ENCODE results near the gene RABGAP1. TPM values are rescaled to one million over a fixed set of nuclear protein-coding genes. Genes with fewer than 3 reads are reported as not detected.

The RABGAP1 gene
- total and polyA plus RNA-seq, 10 of the 15 experiments (the other 5 are each of a cell fraction or from before 2014, with no cell fraction given): 2.6 to 31.6 (median 12.5) TPM

GRCh38 chr9:123007269-123007668, 66.4 kb downstream of the RABGAP1 start:
- Histone ChIP-seq H3K4me1 (ENCODE audit: control insufficient read depth, insufficient read depth, low read length) (no peaks in the 10 kb centered on the region), H4K20me1 (ENCODE audit: control insufficient read depth, insufficient read depth) (no peaks in the 10 kb centered on the region), H3K36me3 (ENCODE audit: control insufficient read depth in 2 of 2, insufficient read depth in 2 of 2, low read length in 1 of 2) (peaks cover 0 to 15% of the 10 kb centered on the region in 2 experiments; a peak in 2 of 4 replicates), H3K79me2 (ENCODE audit: control insufficient read depth, insufficient read depth, low read length) (no peaks in the 10 kb centered on the region), H2AFZ (ENCODE audit: control insufficient read depth, low read depth, low read length) (no peak overlapping the region), H3K27ac (ENCODE audit: control insufficient read depth, insufficient read depth) (no peak overlapping the region), H3K27me3 (replicated peaks in 1 of 2; ENCODE audit: control insufficient read depth in 2 of 2, insufficient read depth in 2 of 2, low read length in 1 of 2) (no peaks in the 10 kb centered on the region), H3K9ac (ENCODE audit: control insufficient read depth, insufficient read depth, low read length) (no peak overlapping the region), H3K4me3 (no peak overlapping the region), H3K9me3 (replicated peaks; ENCODE audit: control insufficient read depth, insufficient read depth, low read length) (no peaks in the 10 kb centered on the region; the same call in 2 of the 3 replicates), H3K4me2 (ENCODE audit: control insufficient read depth, insufficient read depth) (no peak overlapping the region)
- no peak for FAIRE-seq
- ChIA-PET RAD21 (ENCODE audit: unreplicated experiment) (no interaction called here), CTCF (interaction anchor here (0.9 to 2.1 kb wide), 3 partner anchors 9 to 342 kb away, joined by 3 to 6 read pairs (median 5); partner anchors contain the start of gene GPR21), SMC1A (ENCODE audit: uncharacterized antibody, unreplicated experiment) (no interaction called here), POLR2A (interaction anchor here (0.6 to 0.9 kb wide), 3 partner anchors 54 to 1282 kb away, joined by 4 to 6 read pairs (median 5); no protein-coding TSS in a partner anchor)
- BruUV-seq (replicated peaks): no TSS peak
- ATAC-seq: no peak
- in situ Hi-C loops (cut with MboI): no loop called here
- TF ChIP-seq E2F4 (IDR thresholded peaks at IDR 0.05; ENCODE audit: low read depth, low read length): no peak
- TF ChIP-seq RAD21 (IDR thresholded peaks at IDR 0.05; ENCODE audit: insufficient read depth, low read depth, low read length): no peak
- TF ChIP-seq SRF (IDR thresholded peaks at IDR 0.05; ENCODE audit: low read depth in 2 of 2, low read length in 2 of 2): no peak
- TF ChIP-seq NFYA (IDR thresholded peaks at IDR 0.05; ENCODE audit: borderline replicate concordance, low read depth, low read length): no peak
- TF ChIP-seq ESRRA (IDR thresholded peaks at IDR 0.05; ENCODE audit: low read length): no peak
- no peak for TF ChIP-seq ZBTB40 (IDR thresholded peaks at IDR 0.05; ENCODE audit: borderline replicate concordance)
- TF ChIP-seq HDAC2 (IDR thresholded peaks at IDR 0.05): no peak
- no peak for TF ChIP-seq CHD4 (IDR thresholded peaks at IDR 0.05)
- no peak for TF ChIP-seq RUNX3 (IDR thresholded peaks at IDR 0.05; ENCODE audit: low read length)
- TF ChIP-seq MXI1 (IDR thresholded peaks at IDR 0.05; ENCODE audit: low read depth, low read length): no peak
- no peak for TF ChIP-seq HDGF (IDR thresholded peaks at IDR 0.05)
- no peak for TF ChIP-seq USF2 (IDR thresholded peaks at IDR 0.05; ENCODE audit: borderline replicate concordance, low read depth, low read length)
- no peak for TF ChIP-seq ZBTB11 (CRISPR knock-in tag; IDR thresholded peaks at IDR 0.05)
- intact Hi-C loops (cut with micrococcal nuclease; ENCODE audit: unreplicated experiment): no loop called here
- 75% methylated on average over 4 of the region's 5 CpGs for WGBS (ENCODE audit: insufficient coverage, insufficient replicate concordance, low lambda C conversion rate, missing lambda C conversion rate)
- no peak for DNase-seq (ENCODE audit: low read depth, low spot score)
